Hepatic stellate cell (primary cell): ENCODE measurements around the gene FITM1.

ENCODE experiments used
- DNase-seq: peaks from one replicate; pipeline ENCODE4 v3.0.0; 2011; ENCODE audit warnings: low spot score

The FITM1 gene

GRCh38 chr14:24130380-24130716, at the start of gene FITM1:
FITM1 (plus strand) TSS chr14:24130659; CDS start chr14:24131564, 905 bp downstream.
- DNase-seq = no peak

- no peak for DNase-seq
Observed at GRCh38 chr14:24080888-24081738, 49.3 kb upstream of the FITM1 start.

- no peak for DNase-seq
Observed at GRCh38 chr14:24081739-24082211, 48.7 kb upstream of the FITM1 start.

GRCh38 chr14:24082411-24083080, 47.9 kb upstream of the FITM1 start:
- DNase-seq = no peak

- DNase-seq = no peak
Observed at GRCh38 chr14:24083462-24083861, 47.0 kb upstream of the FITM1 start.

- no peak for DNase-seq
Observed at GRCh38 chr14:24084440-24084839, 46.0 kb upstream of the FITM1 start.

- no peak for DNase-seq
Observed at GRCh38 chr14:24085215-24085614, 45.2 kb upstream of the FITM1 start.

GRCh38 chr14:24086193-24086955, 44.1 kb upstream of the FITM1 start:
- no peak for DNase-seq

- no peak for DNase-seq
Observed at GRCh38 chr14:24087004-24087403, 43.5 kb upstream of the FITM1 start.

- no peak for DNase-seq
Observed at GRCh38 chr14:24088095-24088494, 42.4 kb upstream of the FITM1 start.

- DNase-seq = no peak
Observed at GRCh38 chr14:24089890-24090289, 40.6 kb upstream of the FITM1 start.

GRCh38 chr14:24092110-24092504, 38.4 kb upstream of the FITM1 start:
- DNase-seq = no peak

- DNase-seq = no peak
Observed at GRCh38 chr14:24092505-24093206, 37.8 kb upstream of the FITM1 start.

- no peak for DNase-seq
Observed at GRCh38 chr14:24093207-24093900, 37.1 kb upstream of the FITM1 start.

GRCh38 chr14:24093901-24094840, 36.3 kb upstream of the FITM1 start, which contains the start of gene PCK2:
PCK2 (plus strand) TSS chr14:24094311; CDS start chr14:24094406, 95 bp downstream.
- DNase-seq = peak; percentile 97

- DNase-seq = no peak
Observed at GRCh38 chr14:24094841-24095270, 35.6 kb upstream of the FITM1 start.

GRCh38 chr14:24095271-24096068, 35.0 kb upstream of the FITM1 start:
- peak; percentile 77 for DNase-seq

GRCh38 chr14:24096545-24097181, 33.8 kb upstream of the FITM1 start:
- no peak for DNase-seq
